ENCODE results near the gene GJA4.

- TF ChIP-seq, protein P1, sequence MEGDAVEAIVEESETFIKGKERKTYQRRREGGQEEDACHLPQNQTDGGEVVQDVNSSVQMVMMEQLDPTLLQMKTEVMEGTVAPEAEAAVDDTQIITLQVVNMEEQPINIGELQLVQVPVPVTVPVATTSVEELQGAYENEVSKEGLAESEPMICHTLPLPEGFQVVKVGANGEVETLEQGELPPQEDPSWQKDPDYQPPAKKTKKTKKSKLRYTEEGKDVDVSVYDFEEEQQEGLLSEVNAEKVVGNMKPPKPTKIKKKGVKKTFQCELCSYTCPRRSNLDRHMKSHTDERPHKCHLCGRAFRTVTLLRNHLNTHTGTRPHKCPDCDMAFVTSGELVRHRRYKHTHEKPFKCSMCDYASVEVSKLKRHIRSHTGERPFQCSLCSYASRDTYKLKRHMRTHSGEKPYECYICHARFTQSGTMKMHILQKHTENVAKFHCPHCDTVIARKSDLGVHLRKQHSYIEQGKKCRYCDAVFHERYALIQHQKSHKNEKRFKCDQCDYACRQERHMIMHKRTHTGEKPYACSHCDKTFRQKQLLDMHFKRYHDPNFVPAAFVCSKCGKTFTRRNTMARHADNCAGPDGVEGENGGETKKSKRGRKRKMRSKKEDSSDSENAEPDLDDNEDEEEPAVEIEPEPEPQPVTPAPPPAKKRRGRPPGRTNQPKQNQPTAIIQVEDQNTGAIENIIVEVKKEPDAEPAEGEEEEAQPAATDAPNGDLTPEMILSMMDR (IDR thresholded peaks at IDR 0.05) = no peak
- no peak for TF ChIP-seq ZFX (IDR thresholded peaks at IDR 0.05; ENCODE audit: borderline replicate concordance)
These were observed 29.5 kb upstream of the GJA4 start for GRCh38 chr1:34763142-34763781.

Measured in 22Rv1 (cell line).